GM12878 (cell line): ENCODE results near the gene GIGYF2. TPM values are rescaled to one million over a fixed set of nuclear protein-coding genes. Genes with fewer than 3 reads are reported as not detected.

ENCODE experiments used
- ATAC-seq: fragments of 200-7000 bp; cut with Tn5 transposase; 3 replicates; pipeline ENCODE4 v1.9.1; 2020; ENCODE audit warnings: mild to moderate bottlenecking, moderate library complexity
- BruUV-seq: library from RNA; stranded (reverse); fragments of 400-500 nt; replicated peaks from 2 replicates; lab custom pipeline; 2021; lab: Mats Ljungman, UMichigan
- CTCF ChIA-PET: fragments of 300-600 bp; sonication (Branson Sonifier 250); formaldehyde crosslinking; extraction: SDS; loops from one replicate; lab custom pipeline; 2021; ENCODE audit warnings: inconsistent platforms; lab: Yijun Ruan, JAX
- POLR2A ChIA-PET: fragments of 350-600 bp; formaldehyde crosslinking; extraction: SDS; loops from one replicate; lab custom pipeline; 2021; ENCODE audit warnings: inconsistent platforms; lab: Charles Lee
- RAD21 ChIA-PET: fragments of 300-600 bp; sonication (Branson Sonifier 250); formaldehyde crosslinking; loops from one replicate; lab custom pipeline; 2023; ENCODE audit warnings: antibody characterized with exemption; ENCODE audit not compliant: unreplicated experiment; lab: Charles Lee
- SMC1A ChIA-PET: fragments of 300-600 bp; sonication (Branson Sonifier 250); formaldehyde crosslinking; loops from one replicate; lab custom pipeline; 2023; ENCODE audit not compliant: unreplicated experiment, uncharacterized antibody; lab: Charles Lee
- DNase-seq: peaks from one replicate; pipeline ENCODE4 v3.0.0-alpha.2; 2011; ENCODE audit warnings: low read depth, low spot score
- FAIRE-seq: peaks from 3 replicates; lab custom pipeline; 2011; peaks lifted over from hg19 to GRCh38; lab: Jason Lieb, UNC
- H2AFZ ChIP-seq: 2 replicates; pipeline ENCODE4 v1.6.0; 2011; ENCODE audit warnings: low read depth, low read length, control low read depth; ENCODE audit not compliant: control insufficient read depth
- H3K27ac ChIP-seq: 2 replicates; pipeline ENCODE4 v1.5.1; 2011; ENCODE audit warnings: control low read depth; ENCODE audit not compliant: control insufficient read depth, insufficient read depth
- H3K27me3 ChIP-seq, 2 experiments: replicated peaks in 1 of 2; 2 replicates each; pipeline versions ENCODE4 v1.6.0 to v1.6.1; 2011; ENCODE audit warnings: low read length in 1 of 2; ENCODE audit not compliant: control insufficient read depth in 2 of 2, insufficient read depth in 2 of 2
- H3K36me3 ChIP-seq, 2 experiments: 2 replicates each; pipeline ENCODE4 v1.5.1; 2011; ENCODE audit warnings: low read length in 1 of 2; ENCODE audit not compliant: control insufficient read depth in 2 of 2, insufficient read depth in 2 of 2
- H3K4me1 ChIP-seq: 2 replicates; pipeline ENCODE4 v1.6.1; 2011; ENCODE audit warnings: mild to moderate bottlenecking, low read length, moderate library complexity, mixed read lengths; ENCODE audit not compliant: control insufficient read depth, insufficient read depth
- H3K4me2 ChIP-seq: 2 replicates; pipeline ENCODE4 v1.6.0; 2011; ENCODE audit warnings: control low read depth; ENCODE audit not compliant: control insufficient read depth, insufficient read depth
- H3K4me3 ChIP-seq: fragments of 200-600 bp; sonication (generic); 2 replicates; pipeline ENCODE4 v1.5.1; 2016
- H3K79me2 ChIP-seq: 2 replicates; pipeline ENCODE4 v1.6.0; 2011; ENCODE audit warnings: low read length; ENCODE audit not compliant: control insufficient read depth, insufficient read depth
- H3K9ac ChIP-seq: 2 replicates; pipeline ENCODE4 v1.8.0; 2011; ENCODE audit warnings: low read length, control low read depth, mixed read lengths; ENCODE audit not compliant: control insufficient read depth, insufficient read depth
- H3K9me3 ChIP-seq: replicated peaks from 3 replicates; pipeline ENCODE4 v1.5.1; 2011; ENCODE audit warnings: mild to moderate bottlenecking, low read length; ENCODE audit not compliant: control insufficient read depth, insufficient read depth
- H4K20me1 ChIP-seq: 2 replicates; pipeline ENCODE4 v1.6.0; 2011; ENCODE audit not compliant: control insufficient read depth, insufficient read depth
- BCL3 ChIP-seq: IDR thresholded peaks from 2 replicates; pipeline ENCODE4 v1.6.1; 2011; ENCODE audit warnings: borderline replicate concordance, low read depth, mild to moderate bottlenecking, moderate library complexity, low read length; ENCODE audit not compliant: insufficient read depth, poor library complexity, severe bottlenecking
- BRCA1 ChIP-seq: IDR thresholded peaks from 2 replicates; pipeline ENCODE4 v1.6.1; 2011; ENCODE audit warnings: low read depth, low read length, improper control_type of control experiment
- CBX5 ChIP-seq: sonication (generic); IDR thresholded peaks from 2 replicates; pipeline ENCODE4 v1.6.1; 2016; ENCODE audit warnings: low read depth, moderate library complexity, mild to moderate bottlenecking, inconsistent platforms
- CREB1 ChIP-seq: IDR thresholded peaks from 2 replicates; pipeline ENCODE4 v1.6.1; 2012; ENCODE audit warnings: low read depth, mild to moderate bottlenecking, inconsistent platforms
- EED ChIP-seq: sonication (generic); IDR thresholded peaks from 2 replicates; pipeline ENCODE4 v1.6.1; 2016; ENCODE audit warnings: antibody characterized with exemption, low read depth
- GATAD2B ChIP-seq: fragments of 450-650 bp; conservative IDR thresholded peaks from 2 replicates; pipeline ENCODE4 v1.6.1; 2017; ENCODE audit warnings: low read depth, mild to moderate bottlenecking, moderate library complexity
- NR2C1 ChIP-seq: fragments of 450-650 bp; IDR thresholded peaks from 2 replicates; pipeline ENCODE4 v1.6.1; 2017; ENCODE audit warnings: antibody characterized with exemption, mild to moderate bottlenecking, moderate library complexity
- SMAD5 ChIP-seq: IDR thresholded peaks from 2 replicates; pipeline ENCODE4 v1.6.1; 2016; ENCODE audit warnings: antibody characterized with exemption, low read depth
- TAF1 ChIP-seq: IDR thresholded peaks from 2 replicates; pipeline ENCODE4 v1.6.1; 2011; ENCODE audit warnings: mild to moderate bottlenecking, low read depth, low read length, borderline replicate concordance
- USF1 ChIP-seq: IDR thresholded peaks from 2 replicates; pipeline ENCODE4 v1.6.1; 2011; ENCODE audit warnings: borderline replicate concordance, low read depth, mild to moderate bottlenecking, moderate library complexity, mixed read lengths, low read length; ENCODE audit not compliant: insufficient read depth; ENCODE audit errors: extremely low read length
- USF2 ChIP-seq: IDR thresholded peaks from 2 replicates; pipeline ENCODE4 v1.6.1; 2011; ENCODE audit warnings: low read depth, low read length, improper control_type of control experiment, borderline replicate concordance
- ZNF207 ChIP-seq: fragments of 450-650 bp; IDR thresholded peaks from 2 replicates; pipeline ENCODE4 v1.6.1; 2014; ENCODE audit warnings: antibody characterized with exemption, mild to moderate bottlenecking, borderline replicate concordance
- WGBS: methylation state at CpG from one replicate; pipeline ENCODE4 v1.1.6; 2016; ENCODE audit warnings: low lambda C conversion rate; ENCODE audit not compliant: insufficient replicate concordance, insufficient coverage; ENCODE audit errors: missing lambda C conversion rate; 5-methylcytosine and 5-hydroxymethylcytosine counted together
- in situ Hi-C: fragments of 300-500 bp; cut with MboI; formaldehyde crosslinking; loops from 9 replicates; pipeline ENCODE4 v1.14.3; 2018; ENCODE audit warnings: mixed read lengths
- intact Hi-C: fragments of 100-400 bp; cut with micrococcal nuclease; formaldehyde crosslinking; loops from one replicate; pipeline ENCODE4 v1.14.2; 2022; ENCODE audit not compliant: unreplicated experiment
- polyA plus RNA-seq, 11 experiments: library from polyadenylated mRNA; depleted of rRNA in 4 of 11; unstranded in 6 of 11; stranded (reverse) in 5 of 11; fragments of >200 nt; fragmentation: Nextera tagmentation in 4 of 11; fragmentation: Illumina TruSeq in 1 of 11; extraction: Ambion mirVana in 4 of 11; extraction: Trizol in 1 of 11; gene quantifications; 1 replicate in 1 of 11; 2 replicates in 10 of 11; pipeline versions ENCODE4 v1.2.1 to v1.2.3, GENCODE V29; 2011 to 2016; ENCODE audit warnings: inconsistent platforms in 2 of 11, missing spikeins in 2 of 11, low read depth in 1 of 11
- total RNA-seq, 4 experiments: library from RNA; depleted of rRNA in 3 of 4; stranded (reverse); fragments of >200 nt in 3 of 4; fragmentation: Illumina TruSeq in 1 of 4; extraction: Trizol in 1 of 4; gene quantifications; 2 replicates each; pipeline versions ENCODE4 v1.2.1 to v1.2.3, GENCODE V29; 2013 to 2021

The GIGYF2 gene
- total and polyA plus RNA-seq, 10 of the 15 experiments (the other 5 are each of a cell fraction or from before 2014, with no cell fraction given), result 12.2 to 47.2 (median 39.0) TPM

- Histone ChIP-seq H3K4me1 (no peaks in the 10 kb centered on the region), H3K27me3 (no peaks in the 10 kb centered on the region), H3K9me3 (no peaks in the 10 kb centered on the region), H3K4me2 (no peak overlapping the region), H3K79me2 (no peaks in the 10 kb centered on the region), H3K9ac (no peak overlapping the region), H2AFZ (no peak overlapping the region), H3K36me3 (no peaks in the 10 kb centered on the region), H3K4me3 (no peak overlapping the region), H3K27ac (no peak overlapping the region), H4K20me1 (no peaks in the 10 kb centered on the region)
- SMC1A ChIA-PET, result no interaction called here
- intact Hi-C loops, result no loop called here
- BruUV-seq, result no TSS peak
- no peak for FAIRE-seq
- in situ Hi-C loops, result no loop called here
- DNase-seq, result no peak
- 55% methylated on average over 9 of the region's 9 CpGs for WGBS
- POLR2A ChIA-PET, result no interaction called here
- TF ChIP-seq GATAD2B (no peak), USF2 (no peak), USF1 (no peak), BCL3 (no peak), BRCA1 (no peak), SMAD5 (no peak), CBX5 (no peak), NR2C1 (no peak), ZNF207 (no peak), TAF1 (no peak), CREB1 (no peak), EED (no peak)
- TF ChIP-seq, all 136 proteins: peak for 0
- CTCF ChIA-PET, result no interaction called here
- RAD21 ChIA-PET, result no interaction called here
- ATAC-seq, result no peak
Measured at GRCh38 chr2:232894251-232894650, 197.1 kb downstream of the GIGYF2 start.
